MCF 10A (cell line): ENCODE data around the gene BCORL1. TPM values are rescaled to one million over a fixed set of nuclear protein-coding genes. Genes with fewer than 3 reads are reported as not detected.
A peak's percentile ranks its signal among the peaks of the same experiment; 100 is the strongest.

Experiments used
- BruUV-seq: library from RNA; stranded (reverse); fragments of 400-500 nt; replicated peaks from 2 replicates; lab custom pipeline; 2021; lab: Mats Ljungman, UMichigan
- CTCF ChIA-PET: fragments of 300-600 bp; sonication (Branson Sonifier 250); formaldehyde crosslinking; extraction: SDS; loops from one replicate; lab custom pipeline; 2021; ENCODE audit warnings: antibody characterized with exemption, inconsistent platforms; lab: Yijun Ruan, JAX
- POLR2A ChIA-PET: fragments of 300-600, 350-650 bp; sonication (Branson Sonifier 250); formaldehyde crosslinking; extraction: SDS; loops from one replicate; lab custom pipeline; 2020; ENCODE audit warnings: antibody characterized with exemption, inconsistent platforms; lab: Yijun Ruan, JAX
- DNase-seq: peaks from one replicate; pipeline ENCODE4 v3.0.0-alpha.2; 2018; ENCODE audit not compliant: unreplicated experiment
- H3K27ac Mint-ChIP-seq: one replicate; pipeline ENCODE4 v1.8.0; 2022; ENCODE audit warnings: mild to moderate bottlenecking, low read depth, mixed read lengths; ENCODE audit not compliant: unreplicated experiment
- H3K27me3 Mint-ChIP-seq: one replicate; pipeline ENCODE4 v1.8.0; 2022; ENCODE audit warnings: mixed read lengths; ENCODE audit not compliant: insufficient read depth, unreplicated experiment
- H3K36me3 Mint-ChIP-seq: one replicate; pipeline ENCODE4 v1.8.0; 2022; ENCODE audit warnings: mild to moderate bottlenecking, moderate library complexity, mixed read lengths; ENCODE audit not compliant: insufficient read depth, unreplicated experiment
- H3K4me1 Mint-ChIP-seq: one replicate; pipeline ENCODE4 v1.8.0; 2022; ENCODE audit warnings: mixed read lengths; ENCODE audit not compliant: insufficient read depth, unreplicated experiment
- H3K4me3 Mint-ChIP-seq: one replicate; pipeline ENCODE4 v1.8.0; 2022; ENCODE audit warnings: mild to moderate bottlenecking, moderate library complexity, mixed read lengths; ENCODE audit not compliant: unreplicated experiment
- H3K9me3 Mint-ChIP-seq: one replicate; pipeline ENCODE4 v1.8.0; 2022; ENCODE audit warnings: mixed read lengths; ENCODE audit not compliant: unreplicated experiment
- intact Hi-C: fragments of 100-400 bp; cut with micrococcal nuclease; formaldehyde crosslinking; loops from 2 replicates; pipeline ENCODE4 v1.14.1; 2022
- total RNA-seq: library from RNA; stranded (reverse); gene quantifications from 2 replicates; pipeline ENCODE4 v1.2.3, GENCODE V29; 2022
- TF ChIP-seq, protein P1 (sequence below): fragments of 200-600 bp; IDR thresholded peaks from one replicate; pipeline ENCODE4 v1.8.0; 2022; ENCODE audit warnings: antibody characterized with exemption, mild to moderate bottlenecking; ENCODE audit not compliant: unreplicated experiment

BCORL1 gene
- total RNA-seq, 1 experiment from 2014 or later, result 2.9 TPM

DNA sequence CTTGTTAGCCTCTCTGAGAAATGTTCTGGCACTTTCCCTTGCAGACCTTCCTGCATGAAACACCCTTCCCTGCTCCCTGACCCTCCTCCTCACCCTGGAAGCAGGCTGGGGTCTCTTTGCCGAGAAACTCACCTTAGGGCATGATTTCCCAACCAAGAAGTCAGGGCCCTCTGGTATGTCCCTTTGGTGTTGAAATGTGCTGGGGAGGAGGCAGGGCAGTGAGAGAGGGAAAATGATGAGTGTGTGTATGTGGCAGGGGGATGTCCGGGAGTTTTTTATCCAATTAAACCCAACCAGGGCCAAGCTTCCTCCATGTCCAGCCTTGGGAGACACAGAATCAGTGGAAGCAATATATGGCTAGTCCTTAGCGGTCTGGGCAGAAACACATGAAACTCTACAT lies 122.8 kb downstream of the BCORL1 start:
- ChIA-PET CTCF (interaction anchor here (1.5 kb wide), 1 partner anchor 13 kb away, joined by 3 read pairs; no protein-coding TSS in a partner anchor), POLR2A (interaction anchor here (0.7 to 2.1 kb wide), 3 partner anchors 11 to 267 kb away, joined by 3 to 8 read pairs (median 5); no protein-coding TSS in a partner anchor)
- Mint-ChIP-seq H3K9me3 (no peaks in the 10 kb centered on the region), H3K4me1 (peaks cover 7% of the 10 kb centered on the region), H3K27me3 (peaks cover 30% of the 10 kb centered on the region), H3K36me3 (no peaks in the 10 kb centered on the region), H3K27ac (no peak overlapping the region), H3K4me3 (no peak overlapping the region)
- intact Hi-C loops, result no loop called here
- no TSS peak for BruUV-seq
- TF ChIP-seq, protein P1, sequence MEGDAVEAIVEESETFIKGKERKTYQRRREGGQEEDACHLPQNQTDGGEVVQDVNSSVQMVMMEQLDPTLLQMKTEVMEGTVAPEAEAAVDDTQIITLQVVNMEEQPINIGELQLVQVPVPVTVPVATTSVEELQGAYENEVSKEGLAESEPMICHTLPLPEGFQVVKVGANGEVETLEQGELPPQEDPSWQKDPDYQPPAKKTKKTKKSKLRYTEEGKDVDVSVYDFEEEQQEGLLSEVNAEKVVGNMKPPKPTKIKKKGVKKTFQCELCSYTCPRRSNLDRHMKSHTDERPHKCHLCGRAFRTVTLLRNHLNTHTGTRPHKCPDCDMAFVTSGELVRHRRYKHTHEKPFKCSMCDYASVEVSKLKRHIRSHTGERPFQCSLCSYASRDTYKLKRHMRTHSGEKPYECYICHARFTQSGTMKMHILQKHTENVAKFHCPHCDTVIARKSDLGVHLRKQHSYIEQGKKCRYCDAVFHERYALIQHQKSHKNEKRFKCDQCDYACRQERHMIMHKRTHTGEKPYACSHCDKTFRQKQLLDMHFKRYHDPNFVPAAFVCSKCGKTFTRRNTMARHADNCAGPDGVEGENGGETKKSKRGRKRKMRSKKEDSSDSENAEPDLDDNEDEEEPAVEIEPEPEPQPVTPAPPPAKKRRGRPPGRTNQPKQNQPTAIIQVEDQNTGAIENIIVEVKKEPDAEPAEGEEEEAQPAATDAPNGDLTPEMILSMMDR, result no peak
- DNase-seq, result peak; percentile 29

DNA sequence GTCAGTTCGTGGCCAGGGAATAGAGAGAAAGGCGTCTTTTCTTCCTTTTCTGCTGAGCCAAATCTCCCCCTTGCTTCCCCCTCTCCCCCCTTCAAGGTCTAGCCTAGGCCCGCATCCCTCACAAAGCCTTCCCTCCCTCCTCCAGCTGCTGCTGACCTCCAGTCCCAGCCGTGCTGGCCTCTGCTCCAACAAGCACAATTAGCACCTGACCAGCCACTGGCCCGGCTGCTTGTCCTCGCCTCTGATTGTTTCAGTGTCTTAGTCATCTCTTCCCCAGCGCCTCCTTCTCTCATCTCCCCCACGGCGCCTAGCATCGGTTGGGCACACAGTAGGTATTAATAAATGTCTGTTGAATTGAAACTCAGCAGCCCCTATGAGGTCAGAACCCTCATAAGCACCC lies 123.6 kb downstream of the BCORL1 start:
- Mint-ChIP-seq H3K4me1 (peaks cover 7% of the 10 kb centered on the region), H3K36me3 (no peaks in the 10 kb centered on the region), H3K9me3 (no peaks in the 10 kb centered on the region), H3K4me3 (no peak overlapping the region), H3K27ac (no peak overlapping the region), H3K27me3 (peaks cover 23% of the 10 kb centered on the region)
- TF ChIP-seq, protein P1, result no peak
- peak; percentile 46 for DNase-seq
- no TSS peak for BruUV-seq
- intact Hi-C loops, result no loop called here
- CTCF ChIA-PET, result interaction anchor here (0.6 to 1.5 kb wide), 3 partner anchors 12 to 77 kb away, joined by 3 read pairs; no protein-coding TSS in a partner anchor
- POLR2A ChIA-PET, result interaction anchor here (1.1 to 2.1 kb wide), 3 partner anchors 11 to 61 kb away, joined by 3 to 8 read pairs (median 5); no protein-coding TSS in a partner anchor

Other genes starting within 250 kb of the BCORL1 start
- gene XPNPEP2, start 243.7 kb upstream of the BCORL1 start, total RNA-seq, result not detected in 2 replicates
- not detected in 2 replicates for gene SASH3, start 202.7 kb upstream of the BCORL1 start, total RNA-seq
- 30.6 and 34.5 TPM in 2 replicates for gene ZDHHC9, start 138.7 kb upstream of the BCORL1 start, total RNA-seq
- gene UTP14A, start 76.5 kb upstream of the BCORL1 start, total RNA-seq, result 30.3 and 48.3 TPM in 2 replicates
- 19.5 and 23.6 TPM in 2 replicates for gene ELF4, start 127.9 kb downstream of the BCORL1 start, total RNA-seq
- gene AIFM1, start 183.2 kb downstream of the BCORL1 start, total RNA-seq, result 43.2 and 45.3 TPM in 2 replicates
- not detected in 2 replicates for gene RAB33A, start 189.3 kb downstream of the BCORL1 start, total RNA-seq